Activated T-helper 2 cell treated with anti-CD3 and anti-CD28 coated beads, Interferon-gamma antibody, Interleukin-2, Interleukin-4, amounts not matched to agents 10 μg/mL and 5 μg/mL and 100 μg/mL, durations not matched to agents 14 hours and 24 hours and 36 hours (primary cell): ENCODE results near the gene CEP83. TPM values are rescaled to one million over a fixed set of nuclear protein-coding genes. Genes with fewer than 3 reads are reported as not detected.

ENCODE experiments used
- DNase-seq: peaks from one replicate; pipeline ENCODE4 v3.0.0; 2021; ENCODE audit warnings: low spot score
- H3K27ac Mint-ChIP-seq: one replicate; pipeline ENCODE4 v1.8.0; 2021; ENCODE audit warnings: mixed read lengths
- H3K27me3 Mint-ChIP-seq: one replicate; pipeline ENCODE4 v1.8.0; 2021; ENCODE audit warnings: low read depth, mixed read lengths
- H3K36me3 Mint-ChIP-seq: one replicate; pipeline ENCODE4 v1.8.0; 2021; ENCODE audit warnings: low read depth, mixed read lengths
- H3K4me1 Mint-ChIP-seq: one replicate; pipeline ENCODE4 v1.8.0; 2021; ENCODE audit warnings: low read depth, mixed read lengths
- H3K4me3 Mint-ChIP-seq: one replicate; pipeline ENCODE4 v1.8.0; 2021; ENCODE audit warnings: low read depth, mild to moderate bottlenecking, moderate library complexity, mixed read lengths
- H3K9me3 Mint-ChIP-seq: one replicate; pipeline ENCODE4 v1.8.0; 2021; ENCODE audit warnings: mixed read lengths
- intact Hi-C: fragments of 100-400 bp; cut with micrococcal nuclease; formaldehyde crosslinking; loops from one replicate; pipeline ENCODE4 v1.15.1; 2023
- total RNA-seq: library from RNA; stranded (reverse); gene quantifications from 2 replicates; pipeline ENCODE4 v1.2.3, GENCODE V29; 2022

Gene CEP83
- total RNA-seq, 1 donor from 2014 or later, result 32.4 TPM

- intact Hi-C loops, result loop anchor here (10.0 kb wide), 1 partner anchor 225 kb away; no protein-coding TSS in a partner anchor
- Mint-ChIP-seq H3K27me3 (no peaks in the 10 kb centered on the region), H3K9me3 (peaks cover 3% of the 10 kb centered on the region), H3K4me1 (peaks cover 43% of the 10 kb centered on the region), H3K4me3 (no peak overlapping the region), H3K27ac (peak overlapping the region; percentile 12), H3K36me3 (peaks cover 83% of the 10 kb centered on the region)
- DNase-seq, result no peak
Observed at GRCh38 chr12:94309373-94309772, 150.3 kb downstream of the CEP83 start.

GRCh38 chr12:94308612-94309011 lies 151.1 kb downstream of the CEP83 start:
- Mint-ChIP-seq H3K4me3 (no peak overlapping the region), H3K27me3 (no peaks in the 10 kb centered on the region), H3K9me3 (no peaks in the 10 kb centered on the region), H3K27ac (peak overlapping the region; percentile 5), H3K4me1 (peaks cover 50% of the 10 kb centered on the region), H3K36me3 (peaks cover 84% of the 10 kb centered on the region)
- DNase-seq, result no peak
- intact Hi-C loops, result loop anchor here (10.0 kb wide), 1 partner anchor 226 kb away; no protein-coding TSS in a partner anchor

GRCh38 chr12:94305130-94305957 lies 154.3 kb downstream of the CEP83 start:
- H3K27me3 Mint-ChIP-seq, result no peaks in the 10 kb centered on the region
- peak overlapping the region; percentile 31 for H3K4me3 Mint-ChIP-seq
- intact Hi-C loops, result loop anchor here (1.0 to 10.0 kb wide), 11 partner anchors 21 to 229 kb away; partner anchors contain the start of genes CEP83 and PLXNC1
- no peaks in the 10 kb centered on the region for H3K9me3 Mint-ChIP-seq
- DNase-seq, result peak; percentile 69
- H3K36me3 Mint-ChIP-seq, result peaks cover 88% of the 10 kb centered on the region
- peaks cover 59% of the 10 kb centered on the region for H3K4me1 Mint-ChIP-seq
- peak overlapping the region; percentile 80 for H3K27ac Mint-ChIP-seq

- intact Hi-C loops, result loop anchor here (1.0 to 10.0 kb wide), 11 partner anchors 22 to 230 kb away; partner anchors contain the start of genes CEP83 and PLXNC1
- DNase-seq, result no peak
- peaks cover 91% of the 10 kb centered on the region for H3K36me3 Mint-ChIP-seq
- H3K27ac Mint-ChIP-seq, result peak overlapping the region; percentile 6
- H3K9me3 Mint-ChIP-seq, result no peaks in the 10 kb centered on the region
- peak overlapping the region; percentile 6 for H3K4me3 Mint-ChIP-seq
- H3K27me3 Mint-ChIP-seq, result no peaks in the 10 kb centered on the region
- peaks cover 58% of the 10 kb centered on the region for H3K4me1 Mint-ChIP-seq
Observed at GRCh38 chr12:94304566-94305061, 155.1 kb downstream of the CEP83 start.

GRCh38 chr12:94304012-94304411 lies 155.7 kb downstream of the CEP83 start:
- H3K9me3 Mint-ChIP-seq, result no peaks in the 10 kb centered on the region
- H3K27me3 Mint-ChIP-seq, result no peaks in the 10 kb centered on the region
- intact Hi-C loops, result loop anchor here (2.0 to 10.0 kb wide), 2 partner anchors 99 to 231 kb away; no protein-coding TSS in a partner anchor
- peaks cover 89% of the 10 kb centered on the region for H3K36me3 Mint-ChIP-seq
- no peak overlapping the region for H3K27ac Mint-ChIP-seq
- no peak overlapping the region for H3K4me3 Mint-ChIP-seq
- peaks cover 54% of the 10 kb centered on the region for H3K4me1 Mint-ChIP-seq
- DNase-seq, result no peak

GRCh38 chr12:94299846-94300245 lies 159.8 kb downstream of the CEP83 start:
- peaks cover 89% of the 10 kb centered on the region for H3K36me3 Mint-ChIP-seq
- intact Hi-C loops, result loop anchor here (10.0 kb wide), 1 partner anchor 235 kb away; no protein-coding TSS in a partner anchor
- no peaks in the 10 kb centered on the region for H3K27me3 Mint-ChIP-seq
- no peak overlapping the region for H3K27ac Mint-ChIP-seq
- H3K9me3 Mint-ChIP-seq, result no peaks in the 10 kb centered on the region
- peaks cover 33% of the 10 kb centered on the region for H3K4me1 Mint-ChIP-seq
- DNase-seq, result no peak
- H3K4me3 Mint-ChIP-seq, result no peak overlapping the region

- no peak for DNase-seq
- Mint-ChIP-seq H3K9me3 (no peaks in the 10 kb centered on the region), H3K27ac (no peak overlapping the region), H3K4me3 (no peak overlapping the region), H3K27me3 (no peaks in the 10 kb centered on the region), H3K4me1 (peaks cover 18% of the 10 kb centered on the region), H3K36me3 (peaks cover 84% of the 10 kb centered on the region)
- intact Hi-C loops, result no loop called here
Observed at GRCh38 chr12:94297876-94298505, 161.7 kb downstream of the CEP83 start.

- H3K9me3 Mint-ChIP-seq, result no peaks in the 10 kb centered on the region
- H3K36me3 Mint-ChIP-seq, result peaks cover 80% of the 10 kb centered on the region
- H3K27ac Mint-ChIP-seq, result no peak overlapping the region
- no peaks in the 10 kb centered on the region for H3K27me3 Mint-ChIP-seq
- no peak overlapping the region for H3K4me3 Mint-ChIP-seq
- intact Hi-C loops, result no loop called here
- peaks cover 13% of the 10 kb centered on the region for H3K4me1 Mint-ChIP-seq
- DNase-seq, result no peak
Observed at GRCh38 chr12:94297096-94297699, 162.5 kb downstream of the CEP83 start.

GRCh38 chr12:94290353-94290752 lies 169.3 kb downstream of the CEP83 start:
- Mint-ChIP-seq H3K27me3 (no peaks in the 10 kb centered on the region), H3K4me3 (no peak overlapping the region), H3K4me1 (peaks cover 2% of the 10 kb centered on the region), H3K27ac (no peak overlapping the region), H3K9me3 (no peaks in the 10 kb centered on the region), H3K36me3 (peaks cover 46% of the 10 kb centered on the region)
- DNase-seq, result no peak
- intact Hi-C loops, result no loop called here

GRCh38 chr12:94289461-94290312 lies 170.0 kb downstream of the CEP83 start:
- intact Hi-C loops, result no loop called here
- H3K27me3 Mint-ChIP-seq, result no peaks in the 10 kb centered on the region
- H3K4me3 Mint-ChIP-seq, result no peak overlapping the region
- H3K9me3 Mint-ChIP-seq, result no peaks in the 10 kb centered on the region
- H3K27ac Mint-ChIP-seq, result no peak overlapping the region
- peaks cover 44% of the 10 kb centered on the region for H3K36me3 Mint-ChIP-seq
- H3K4me1 Mint-ChIP-seq, result peaks cover 2% of the 10 kb centered on the region
- no peak for DNase-seq

GRCh38 chr12:94287245-94287628 lies 172.4 kb downstream of the CEP83 start:
- no peak for DNase-seq
- Mint-ChIP-seq H3K27me3 (no peaks in the 10 kb centered on the region), H3K4me3 (no peak overlapping the region), H3K4me1 (peaks cover 14% of the 10 kb centered on the region), H3K9me3 (no peaks in the 10 kb centered on the region), H3K36me3 (peaks cover 50% of the 10 kb centered on the region), H3K27ac (no peak overlapping the region)
- intact Hi-C loops, result no loop called here
